ENCODE data around the gene PPP2R5C.
"Not testable (repeated sequence)": the region's sequence is repeated elsewhere in the genome, so short reads cannot be mapped to it uniquely, and the experiment has no call there.

The PPP2R5C gene

DNA sequence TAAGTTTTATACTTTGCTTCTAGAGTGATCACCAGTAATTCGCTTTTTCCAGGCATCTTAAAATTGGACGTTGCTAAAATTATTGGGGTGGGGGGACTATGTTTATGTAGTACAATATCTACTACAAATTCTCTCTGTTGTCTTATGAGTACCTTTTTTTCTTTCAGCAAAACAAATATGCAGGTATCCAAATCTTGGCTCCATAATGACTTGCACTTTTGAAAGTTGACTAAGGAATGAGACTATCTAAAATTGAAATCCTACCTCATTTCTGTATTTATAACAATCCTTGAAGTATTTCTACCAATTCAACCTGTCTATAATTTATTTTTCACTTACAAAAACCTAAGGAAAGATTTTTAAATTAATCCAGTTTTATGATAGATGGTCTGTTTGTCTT, 205.2 kb downstream of the PPP2R5C start:
- DNase-seq (ENCODE audit: low spot score), result no peak

GRCh38 chr14:101968186-101968585, 206.7 kb downstream of the PPP2R5C start:
- no peak for DNase-seq (ENCODE audit: low spot score)

DNA sequence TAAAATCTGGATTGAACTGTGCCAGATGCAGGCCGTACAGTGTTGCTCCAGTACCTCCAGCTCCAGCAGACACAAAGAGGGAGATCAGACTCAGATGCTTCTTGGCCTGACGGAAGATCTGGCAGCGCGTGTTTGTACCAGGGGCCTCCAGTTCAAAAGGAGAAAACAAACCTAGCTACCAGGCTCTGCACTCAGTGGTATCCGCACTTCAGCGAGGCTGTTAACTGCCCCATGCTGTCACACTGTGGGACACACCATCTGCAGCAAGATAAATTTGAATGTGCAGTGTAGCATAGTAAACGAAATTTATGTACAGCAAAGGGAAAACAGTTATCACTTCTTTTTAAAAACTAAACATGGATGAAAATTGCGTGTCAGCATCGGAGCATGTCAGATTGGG, 208.0 kb downstream of the PPP2R5C start:
- DNase-seq (ENCODE audit: low spot score), result no peak

GRCh38 chr14:101970830-101971400, 209.4 kb downstream of the PPP2R5C start:
- no peak for DNase-seq (ENCODE audit: low spot score)

DNA sequence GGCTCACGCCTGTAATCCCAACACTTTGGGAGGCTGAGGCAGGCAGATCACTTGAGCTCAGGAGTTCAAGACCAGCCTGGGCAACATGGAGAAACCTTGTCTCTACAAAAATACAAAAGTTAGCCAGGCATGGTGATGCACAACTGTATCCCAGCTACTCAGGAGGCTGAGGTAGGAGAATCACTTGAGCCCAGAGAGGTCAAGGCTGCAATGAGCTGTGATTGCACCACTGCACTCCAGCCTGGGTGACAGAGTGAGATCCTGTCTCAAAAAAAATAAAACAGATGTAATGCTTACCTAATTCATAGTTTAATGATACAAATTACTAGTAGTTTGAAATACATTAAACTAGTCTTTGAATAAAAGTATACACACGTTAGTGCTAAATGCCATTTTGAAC, 209.9 kb downstream of the PPP2R5C start:
- not testable (repeated sequence) for DNase-seq (ENCODE audit: low spot score)

DNA sequence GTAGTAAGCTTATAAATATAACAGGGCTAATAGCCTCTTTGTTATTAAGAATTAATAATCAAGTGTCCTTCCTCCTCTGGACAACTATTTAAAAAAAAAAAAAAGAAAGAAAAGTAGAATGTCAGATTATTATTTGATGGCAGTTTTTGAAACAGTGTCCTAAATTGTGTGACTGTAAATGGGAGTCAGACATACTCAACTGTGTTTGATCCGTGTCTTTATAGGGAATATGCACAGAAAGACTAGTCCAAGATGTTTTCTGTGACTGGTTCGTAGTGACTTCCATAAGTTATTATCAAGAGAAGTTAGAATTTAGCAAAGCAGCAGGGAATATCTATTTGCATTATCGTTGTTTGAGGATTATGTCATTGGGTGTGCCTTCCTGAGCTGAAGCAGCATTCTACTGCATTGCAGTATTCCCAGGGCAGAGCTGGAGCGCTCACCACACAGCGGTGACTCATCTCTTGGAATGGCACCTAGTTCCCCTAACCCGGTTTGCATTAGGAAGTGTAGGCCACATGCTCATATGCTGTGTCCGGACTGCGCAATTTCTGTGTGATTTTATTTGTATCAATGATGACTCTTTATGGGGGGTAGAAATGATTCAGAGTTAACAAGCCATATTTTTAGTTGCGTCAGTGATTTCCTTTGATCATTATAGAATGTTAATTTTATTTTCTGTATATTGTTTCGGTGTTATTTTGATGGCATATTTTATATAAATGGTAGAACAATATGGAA, 210.8 kb downstream of the PPP2R5C start:
- peak; percentile 99 for DNase-seq (ENCODE audit: low spot score)

GRCh38 chr14:101973356-101973755, 211.8 kb downstream of the PPP2R5C start:
- no peak for DNase-seq (ENCODE audit: low spot score)

GRCh38 chr14:101975231-101975630, 213.7 kb downstream of the PPP2R5C start:
- no peak for DNase-seq (ENCODE audit: low spot score)

Data from kidney capillary endothelial cell (primary cell).